SK-N-SH (cell line): ENCODE data around the gene SMYD3. TPM values are rescaled to one million over a fixed set of nuclear protein-coding genes. Genes with fewer than 3 reads are reported as not detected.

Source experiments
- CTCF ChIA-PET: fragments of 300-600, 350-600 bp; formaldehyde crosslinking; extraction: SDS; loops from one replicate; lab custom pipeline; 2021; lab: Yijun Ruan, JAX
- POLR2A ChIA-PET: fragments of 350-600 bp; sonication (Branson Sonifier 250); formaldehyde crosslinking; extraction: SDS; loops from one replicate; lab custom pipeline; 2020; ENCODE audit warnings: antibody characterized with exemption, inconsistent platforms; lab: Yijun Ruan, JAX
- DNase-seq: peaks from one replicate; pipeline ENCODE4 v3.0.0; 2012
- H2AFZ ChIP-seq: fragments of 200-600 bp; sonication (generic); 2 replicates; pipeline ENCODE4 v1.8.1; 2016; ENCODE audit warnings: antibody characterized with exemption, mild to moderate bottlenecking, low read depth
- H3F3A ChIP-seq: fragments of 200-600 bp; sonication (generic); replicated peaks from 2 replicates; pipeline ENCODE3; 2016; ENCODE audit warnings: antibody characterized with exemption, mild to moderate bottlenecking; ENCODE audit not compliant: insufficient read depth
- H3K27ac ChIP-seq, 2 experiments: fragments of 200-500 bp in 1 of 2; fragments of 200-600 bp in 1 of 2; sonication (Bioruptor generic) in 1 of 2; sonication (generic), shearing (Covaris generic) in 1 of 2; 2 replicates each; pipeline versions ENCODE4 v1.5.1 to v1.6.1; 2014 to 2016; ENCODE audit warnings: low read depth in 2 of 2, inconsistent platforms in 1 of 2, low read length in 1 of 2, mild to moderate bottlenecking in 1 of 2, mixed read lengths in 1 of 2
- H3K27me3 ChIP-seq: fragments of 200-600 bp; sonication (generic), shearing (Covaris generic); 2 replicates; pipeline ENCODE4 v1.6.1; 2016; ENCODE audit warnings: mixed run types; ENCODE audit not compliant: insufficient read depth
- H3K36me3 ChIP-seq, 2 experiments: fragments of 200-500 bp in 1 of 2; fragments of 200-600 bp in 1 of 2; sonication (Bioruptor generic) in 1 of 2; sonication (generic) in 1 of 2; replicated peaks in 1 of 2; 2 replicates each; pipeline versions ENCODE3 to v1.5.1; 2014 to 2016; ENCODE audit warnings: low read length in 1 of 2, mild to moderate bottlenecking in 1 of 2; ENCODE audit not compliant: insufficient read depth in 2 of 2, control insufficient read depth in 1 of 2
- H3K4me1 ChIP-seq, 2 experiments: fragments of 200-500 bp in 1 of 2; fragments of 200-600 bp in 1 of 2; sonication (Bioruptor generic) in 1 of 2; sonication (generic), shearing (Covaris generic) in 1 of 2; 2 replicates each; pipeline versions ENCODE4 v1.5.1 to v1.6.1; 2014 to 2016; ENCODE audit warnings: low read depth in 1 of 2, low read length in 1 of 2, mixed run types in 1 of 2; ENCODE audit not compliant: insufficient read depth in 2 of 2, control insufficient read depth in 1 of 2
- H3K4me2 ChIP-seq: fragments of 200-600 bp; sonication (generic), shearing (Covaris generic); 2 replicates; pipeline ENCODE4 v1.6.1; 2017; ENCODE audit warnings: mixed run types
- H3K4me3 ChIP-seq, 2 experiments: fragments of 200-500 bp in 1 of 2; fragments of 200-600 bp in 1 of 2; sonication (Bioruptor generic) in 1 of 2; sonication (generic), shearing (Covaris generic) in 1 of 2; 2 replicates each; pipeline versions ENCODE4 v1.5.1 to v1.8.1; 2014 to 2016; ENCODE audit warnings: low read depth in 2 of 2, inconsistent platforms in 1 of 2, low read length in 1 of 2, mild to moderate bottlenecking in 1 of 2, mixed read lengths in 1 of 2, moderate library complexity in 1 of 2
- H3K79me2 ChIP-seq: fragments of 200-600 bp; sonication (generic); 2 replicates; pipeline ENCODE4 v1.8.1; 2017; ENCODE audit warnings: mild to moderate bottlenecking; ENCODE audit not compliant: insufficient read depth
- H3K9ac ChIP-seq: fragments of 200-600 bp; sonication (generic); 2 replicates; pipeline ENCODE4 v1.6.1; 2017; ENCODE audit warnings: mixed run types
- H3K9me2 ChIP-seq: fragments of 200-600 bp; sonication (generic); 2 replicates; pipeline ENCODE4 v1.6.1; 2017; ENCODE audit warnings: mixed run types
- H3K9me3 ChIP-seq: fragments of 200-600 bp; sonication (generic); 2 replicates; pipeline ENCODE4 v1.6.1; 2017; ENCODE audit warnings: mixed run types, mild to moderate bottlenecking, moderate library complexity
- H4K20me1 ChIP-seq: fragments of 200-600 bp; sonication (generic); 2 replicates; pipeline ENCODE4 v1.6.1; 2017; ENCODE audit warnings: mild to moderate bottlenecking, mixed run types; ENCODE audit not compliant: insufficient read depth
- CHD2 ChIP-seq: fragments of 150-350 bp; IDR thresholded peaks from 2 replicates; pipeline ENCODE4 v1.6.1; 2018; ENCODE audit warnings: low read length; ENCODE audit not compliant: partially characterized antibody
- CTCF ChIP-seq: fragments of 200-600 bp; sonication (generic); IDR thresholded peaks from 2 replicates; pipeline ENCODE4 v1.6.1; 2017; ENCODE audit warnings: antibody characterized with exemption, mild to moderate bottlenecking, moderate library complexity
- ELF1 ChIP-seq: IDR thresholded peaks from 2 replicates; pipeline ENCODE4 v1.4.0; 2012
- EP300 ChIP-seq, 2 experiments: IDR thresholded peaks; 2 replicates each; pipeline versions ENCODE4 v1.4.0 to v1.6.1; 2012; ENCODE audit warnings: borderline replicate concordance in 1 of 2, low read depth in 1 of 2, low read length in 1 of 2
- EZH2phosphoT487 ChIP-seq: fragments of 200-600 bp; sonication (generic); IDR thresholded peaks from 2 replicates; pipeline ENCODE4 v1.6.1; 2017; ENCODE audit warnings: low read depth, mixed run types, mild to moderate bottlenecking, antibody characterized with exemption, moderate library complexity, borderline replicate concordance
- FOSL2 ChIP-seq: IDR thresholded peaks from 2 replicates; pipeline ENCODE4 v1.4.0; 2012; ENCODE audit warnings: low read depth, mild to moderate bottlenecking, moderate library complexity, borderline replicate concordance
- FOXM1 ChIP-seq: IDR thresholded peaks from 2 replicates; pipeline ENCODE4 v1.4.0; 2012; ENCODE audit warnings: low read depth, mild to moderate bottlenecking
- GABPA ChIP-seq: IDR thresholded peaks from 2 replicates; pipeline ENCODE4 v1.4.0; 2012; ENCODE audit warnings: low read depth, mild to moderate bottlenecking
- GATA2 ChIP-seq: sonication (generic); formaldehyde crosslinking; IDR thresholded peaks from 2 replicates; pipeline ENCODE4 v1.5.0; 2020; ENCODE audit warnings: mild to moderate bottlenecking, missing genetic modification reagents
- IRF3 ChIP-seq: fragments of 150-350 bp; IDR thresholded peaks from 2 replicates; pipeline ENCODE4 v1.6.1; 2016; ENCODE audit warnings: mild to moderate bottlenecking, low read depth, low read length
- MEF2A ChIP-seq: IDR thresholded peaks from 2 replicates; pipeline ENCODE4 v1.4.0; 2012; ENCODE audit warnings: low read depth, borderline replicate concordance
- MXI1 ChIP-seq: IDR thresholded peaks from 2 replicates; pipeline ENCODE4 v1.6.1; 2012; ENCODE audit warnings: mild to moderate bottlenecking, low read depth, low read length, improper control_type of control experiment
- RAD21 ChIP-seq: IDR thresholded peaks from 2 replicates; pipeline ENCODE4 v1.6.1; 2012; ENCODE audit warnings: mild to moderate bottlenecking, low read length
- RCOR1 ChIP-seq: fragments of 150-350 bp; IDR thresholded peaks from 2 replicates; pipeline ENCODE4 v1.6.1; 2017; ENCODE audit warnings: antibody characterized with exemption, low read length
- RFX5 ChIP-seq: IDR thresholded peaks from 2 replicates; pipeline ENCODE4 v1.6.1; 2012; ENCODE audit warnings: mild to moderate bottlenecking, improper control_type of control experiment, low read length
- USF2 ChIP-seq: fragments of 150-350 bp; IDR thresholded peaks from 2 replicates; pipeline ENCODE4 v1.6.1; 2017; ENCODE audit warnings: antibody characterized with exemption, low read length, low read depth, borderline replicate concordance
- WGBS: methylation state at CpG from one replicate; pipeline ENCODE4 v1.1.6; 2017; ENCODE audit warnings: low lambda C conversion rate; 5-methylcytosine and 5-hydroxymethylcytosine counted together
- polyA plus RNA-seq, 3 experiments: library from polyadenylated mRNA; depleted of rRNA; stranded (reverse); fragments of >200 nt; gene quantifications; 2 replicates each; pipeline ENCODE4 v1.2.3, GENCODE V29; 2012
- TF ChIP-seq, protein P1 (sequence below): IDR thresholded peaks from 2 replicates; pipeline ENCODE4 v1.4.0; 2012; ENCODE audit warnings: low read depth
- TF ChIP-seq, protein P2 (sequence below): IDR thresholded peaks from 2 replicates; pipeline ENCODE4 v1.6.1; 2012; ENCODE audit warnings: mild to moderate bottlenecking, low read depth, low read length, moderate library complexity

The SMYD3 gene
- polyA plus RNA-seq, 1 of the 3 experiments (the other 2 are of a cell fraction), result 31.4 TPM

DNA sequence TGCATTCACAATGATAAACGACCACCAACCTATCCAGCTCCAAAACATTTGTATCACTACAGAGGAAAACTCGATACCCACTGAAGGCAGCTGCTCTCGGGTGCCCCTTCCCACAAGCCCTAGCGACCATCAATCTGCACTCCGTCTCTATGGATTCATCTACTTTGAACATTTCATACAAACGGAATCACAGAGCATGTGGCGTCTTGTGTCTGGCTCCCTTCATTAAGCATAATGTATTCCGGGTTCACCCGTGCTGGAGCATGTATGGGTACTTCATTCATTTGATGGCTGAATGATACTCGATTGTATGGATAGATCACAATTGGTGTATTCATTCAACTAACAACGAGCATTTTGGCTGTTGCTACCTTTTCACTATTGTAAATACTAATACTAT is 340.2 kb downstream of the SMYD3 start:
- H2AFZ ChIP-seq, result no peak overlapping the region
- whole genome bisulfite sequencing, result 92% methylated on average over 11 of the region's 11 CpGs
- H3K9me2 ChIP-seq, result no peaks in the 10 kb centered on the region
- no peak for DNase-seq
- TF ChIP-seq MXI1 (no peak), RAD21 (no peak), GABPA (no peak), USF2 (no peak), FOXM1 (no peak), EP300 (IDR thresholded peaks at IDR 0.05; ENCODE audit: borderline replicate concordance in 1 of 2, low read depth in 1 of 2, low read length in 1 of 2) (no peak), ELF1 (no peak), IRF3 (no peak), EZH2phosphoT487 (no peak), CHD2 (no peak), FOSL2 (no peak)
- TF ChIP-seq, protein P1, sequence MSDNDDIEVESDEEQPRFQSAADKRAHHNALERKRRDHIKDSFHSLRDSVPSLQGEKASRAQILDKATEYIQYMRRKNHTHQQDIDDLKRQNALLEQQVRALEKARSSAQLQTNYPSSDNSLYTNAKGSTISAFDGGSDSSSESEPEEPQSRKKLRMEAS, result no peak
- POLR2A ChIA-PET, result no interaction called here
- H4K20me1 ChIP-seq, result no peaks in the 10 kb centered on the region
- no peaks in the 10 kb centered on the region for H3K27me3 ChIP-seq
- no peaks in the 10 kb centered on the region for H3K36me3 ChIP-seq
- no peak overlapping the region for H3K4me2 ChIP-seq
- no peaks in the 10 kb centered on the region for H3F3A ChIP-seq
- CTCF ChIA-PET, result interaction anchor here (0.5 kb wide), 1 partner anchor 245 kb away, joined by 3 read pairs; no protein-coding TSS in a partner anchor
- H3K27ac ChIP-seq, result no peak overlapping the region
- H3K4me1 ChIP-seq, result no peaks in the 10 kb centered on the region
- no peak overlapping the region for H3K4me3 ChIP-seq
- H3K9ac ChIP-seq, result no peak overlapping the region
- H3K79me2 ChIP-seq, result no peaks in the 10 kb centered on the region
- no peaks in the 10 kb centered on the region for H3K9me3 ChIP-seq

- CTCF ChIA-PET, result interaction anchor here (0.5 kb wide), 1 partner anchor 244 kb away, joined by 3 read pairs; no protein-coding TSS in a partner anchor
- TF ChIP-seq MEF2A, result no peak
- no peak for TF ChIP-seq EZH2phosphoT487
- TF ChIP-seq ELF1, result no peak
- TF ChIP-seq RCOR1, result no peak
- no peak for TF ChIP-seq RFX5
- TF ChIP-seq, protein P2, sequence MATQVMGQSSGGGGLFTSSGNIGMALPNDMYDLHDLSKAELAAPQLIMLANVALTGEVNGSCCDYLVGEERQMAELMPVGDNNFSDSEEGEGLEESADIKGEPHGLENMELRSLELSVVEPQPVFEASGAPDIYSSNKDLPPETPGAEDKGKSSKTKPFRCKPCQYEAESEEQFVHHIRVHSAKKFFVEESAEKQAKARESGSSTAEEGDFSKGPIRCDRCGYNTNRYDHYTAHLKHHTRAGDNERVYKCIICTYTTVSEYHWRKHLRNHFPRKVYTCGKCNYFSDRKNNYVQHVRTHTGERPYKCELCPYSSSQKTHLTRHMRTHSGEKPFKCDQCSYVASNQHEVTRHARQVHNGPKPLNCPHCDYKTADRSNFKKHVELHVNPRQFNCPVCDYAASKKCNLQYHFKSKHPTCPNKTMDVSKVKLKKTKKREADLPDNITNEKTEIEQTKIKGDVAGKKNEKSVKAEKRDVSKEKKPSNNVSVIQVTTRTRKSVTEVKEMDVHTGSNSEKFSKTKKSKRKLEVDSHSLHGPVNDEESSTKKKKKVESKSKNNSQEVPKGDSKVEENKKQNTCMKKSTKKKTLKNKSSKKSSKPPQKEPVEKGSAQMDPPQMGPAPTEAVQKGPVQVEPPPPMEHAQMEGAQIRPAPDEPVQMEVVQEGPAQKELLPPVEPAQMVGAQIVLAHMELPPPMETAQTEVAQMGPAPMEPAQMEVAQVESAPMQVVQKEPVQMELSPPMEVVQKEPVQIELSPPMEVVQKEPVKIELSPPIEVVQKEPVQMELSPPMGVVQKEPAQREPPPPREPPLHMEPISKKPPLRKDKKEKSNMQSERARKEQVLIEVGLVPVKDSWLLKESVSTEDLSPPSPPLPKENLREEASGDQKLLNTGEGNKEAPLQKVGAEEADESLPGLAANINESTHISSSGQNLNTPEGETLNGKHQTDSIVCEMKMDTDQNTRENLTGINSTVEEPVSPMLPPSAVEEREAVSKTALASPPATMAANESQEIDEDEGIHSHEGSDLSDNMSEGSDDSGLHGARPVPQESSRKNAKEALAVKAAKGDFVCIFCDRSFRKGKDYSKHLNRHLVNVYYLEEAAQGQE, result no peak
- TF ChIP-seq CTCF, result no peak
- TF ChIP-seq GATA2 (CRISPR knock-in tag), result no peak
These were observed 341.0 kb downstream of the SMYD3 start for GRCh38 chr1:246165826-246166709.

More at GRCh38 chr1:246165826-246166709, 341.0 kb downstream of the SMYD3 start:
- H3K9me3 ChIP-seq, result no peaks in the 10 kb centered on the region
- no peaks in the 10 kb centered on the region for H3K36me3 ChIP-seq
- peaks cover 0 to under 1% of the 10 kb centered on the region in 2 experiments; a peak in 2 of 4 replicates for H3K4me1 ChIP-seq
- H3F3A ChIP-seq, result no peaks in the 10 kb centered on the region
- no peaks in the 10 kb centered on the region for H3K27me3 ChIP-seq
- no peaks in the 10 kb centered on the region for H4K20me1 ChIP-seq
- POLR2A ChIA-PET, result no interaction called here
- H3K4me2 ChIP-seq, result no peak overlapping the region
- no peak overlapping the region for H3K9ac ChIP-seq
- 91% methylated on average over 7 of the region's 7 CpGs for WGBS
- no peak overlapping the region for H3K4me3 ChIP-seq
- H3K79me2 ChIP-seq, result no peaks in the 10 kb centered on the region
- no peak for DNase-seq
- no peaks in the 10 kb centered on the region for H3K9me2 ChIP-seq
- no peak overlapping the region for H2AFZ ChIP-seq
- no peak overlapping the region for H3K27ac ChIP-seq
